ENCODE results near the gene IL22RA1. TPM values are rescaled to one million over a fixed set of nuclear protein-coding genes. Genes with fewer than 3 reads are reported as not detected.

The IL22RA1 gene
- total and polyA plus RNA-seq, 2 of the 8 experiments (the other 6 are each of a cell fraction or from before 2014, with no cell fraction given) = 0.17 to 0.32 TPM

DNA sequence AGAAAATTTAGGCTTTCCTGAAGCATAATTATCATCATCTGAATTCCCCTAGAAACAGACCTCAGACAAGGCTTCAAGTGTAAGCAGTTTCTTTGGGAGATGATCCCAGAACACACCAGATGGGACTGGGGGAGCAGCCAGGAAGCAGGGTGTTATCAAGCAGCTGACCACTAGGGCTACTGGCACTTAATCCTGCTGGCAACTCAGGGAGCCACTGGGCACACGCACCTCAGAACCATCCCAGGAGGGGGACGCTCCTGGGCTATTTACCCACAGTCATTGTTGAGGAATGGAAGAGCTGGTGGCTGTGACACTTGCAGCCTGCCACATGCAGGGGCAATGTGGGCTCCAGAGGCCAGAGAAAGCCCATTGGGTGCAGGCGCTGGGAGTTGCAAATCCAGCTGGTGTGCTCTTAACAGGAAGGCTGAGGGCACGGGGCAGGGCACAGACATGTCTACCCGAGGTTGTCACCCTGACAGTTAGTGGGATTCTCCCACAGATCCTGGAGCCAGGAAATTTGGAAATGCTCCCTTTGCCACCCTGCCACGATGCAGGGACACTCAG is 15.1 kb upstream of the IL22RA1 start:
- no peaks in the 10 kb centered on the region for H3K27me3 ChIP-seq (replicated peaks in 1 of 4; ENCODE audit: control insufficient read depth in 3 of 4, extremely low read depth in 1 of 4, insufficient read depth in 3 of 4, low read length in 3 of 4)
- no peak overlapping the region for H2BK5ac ChIP-seq (ENCODE audit: low read depth, low read length)
- H3K4ac ChIP-seq (replicated peaks; ENCODE audit: insufficient read length, low read depth, low read length) = no peak overlapping the region
- H3K18ac ChIP-seq (ENCODE audit: extremely low read depth, low read length) = no peak overlapping the region
- H3K79me2 ChIP-seq (ENCODE audit: control insufficient read depth in 1 of 2, insufficient read depth in 2 of 2, low read length in 2 of 2) = peaks cover 0 to under 1% of the 10 kb centered on the region in 2 experiments; a peak in 1 of 4 replicates
- no peak overlapping the region for H3K9ac ChIP-seq (replicated peaks in 1 of 4; ENCODE audit: extremely low read depth in 1 of 4, low read depth in 3 of 4, low read length in 3 of 4)
- H2BK20ac ChIP-seq (ENCODE audit: low read length) = no peak overlapping the region
- H3K4me2 ChIP-seq (ENCODE audit: insufficient read depth in 1 of 2, low read depth in 2 of 2, low read length in 2 of 2) = no peak overlapping the region
- no peak overlapping the region for H2BK15ac ChIP-seq (ENCODE audit: low read length)
- no peak overlapping the region for H3K56ac ChIP-seq (replicated peaks; ENCODE audit: insufficient read length, low read depth, low read length)
- no peak overlapping the region for H4K91ac ChIP-seq (replicated peaks; ENCODE audit: insufficient read length, low read length)
- WGBS, 2 experiments (ENCODE audit: extremely low coverage in 1 of 2, insufficient coverage in 1 of 2, insufficient read length in 1 of 2, insufficient replicate concordance in 2 of 2, low coverage in 1 of 2, low lambda C conversion rate in 2 of 2, missing lambda C conversion rate in 1 of 2) = 82% methylated on average over 6 of the region's 6 CpGs; no CpG with 5 or more reads in 1 of the 2 experiments
- CTCF ChIA-PET (ENCODE audit: partially characterized antibody) = interaction anchor here (0.6 to 10.9 kb wide), 12 partner anchors 8 to 344 kb away, joined by 3 to 85 read pairs (median 4); partner anchors contain the start of genes IFNLR1 and RCAN3
- H4K8ac ChIP-seq (ENCODE audit: extremely low read depth, insufficient read depth, low read length) = no peak overlapping the region; the same call in 1 of the 2 replicates
- peaks cover 0 to 8% (median 4%) of the 10 kb centered on the region in 4 experiments; a peak in 6 of 7 replicates for H3K4me1 ChIP-seq (replicated peaks in 1 of 4; ENCODE audit: control insufficient read depth in 3 of 4, insufficient read depth in 4 of 4, low read length in 3 of 4)
- no peak overlapping the region for H2BK120ac ChIP-seq (replicated peaks; ENCODE audit: low read depth, low read length)
- DNase-seq (ENCODE audit: low read depth in 1 of 2, low spot score in 2 of 2) = no peak
- no peak overlapping the region for H3K14ac ChIP-seq (ENCODE audit: insufficient read length)
- TF ChIP-seq EZH2 (IDR thresholded peaks at IDR 0.05; ENCODE audit: low read depth, low read length, severe bottlenecking) = no peak
- TF ChIP-seq CTCF (IDR thresholded peaks at IDR 0.05; ENCODE audit: control extremely low read depth in 1 of 3, insufficient read depth in 1 of 3, low read depth in 1 of 3, low read length in 3 of 3) = peak; percentile 52 to 63 (median 61)
- TF ChIP-seq TAF7 (optimal IDR thresholded peaks at IDR 0.05; ENCODE audit: borderline replicate concordance, low read depth, low read length) = no peak
- TF ChIP-seq RAD21 (IDR thresholded peaks at IDR 0.05 in 1 of 2, conservative IDR thresholded peaks at IDR 0.05 in 1 of 2; ENCODE audit: low read depth in 2 of 2, low read length in 2 of 2) = peak in 1 of 2 experiments; percentile 15; a peak in 2 of 4 replicates
- POLR2A ChIA-PET (ENCODE audit: partially characterized antibody) = interaction anchor here (1.8 kb wide), 1 partner anchor 29 kb away, joined by 6 read pairs; the partner anchor contains the start of gene IFNLR1
- peaks cover 4 to 24% (median 10%) of the 10 kb centered on the region in 4 experiments; a peak in 6 of 8 replicates for H3K36me3 ChIP-seq (ENCODE audit: control insufficient read depth in 2 of 4, insufficient read depth in 4 of 4, low read length in 3 of 4)
- H3K9me3 ChIP-seq (ENCODE audit: insufficient read depth in 2 of 2, low read depth in 1 of 2, low read length in 1 of 2) = no peaks in the 10 kb centered on the region
- H2BK12ac ChIP-seq (ENCODE audit: low read depth, low read length) = no peak overlapping the region
- H3K23ac ChIP-seq (ENCODE audit: insufficient read length) = no peak overlapping the region
- no peak for FAIRE-seq
- no peaks in the 10 kb centered on the region for H3K79me1 ChIP-seq (ENCODE audit: low read depth, low read length)
- no peak overlapping the region for H4K5ac ChIP-seq (ENCODE audit: insufficient read length, low read depth, low read length)
- no peak overlapping the region for H2AFZ ChIP-seq (ENCODE audit: low read length)
- no peak overlapping the region for H3K4me3 ChIP-seq (ENCODE audit: extremely low read depth in 1 of 4, insufficient read depth in 2 of 4, low read depth in 3 of 4, low read length in 4 of 4)
- no peak overlapping the region for H2AK5ac ChIP-seq (ENCODE audit: low read depth, low read length)
- peaks cover 0 to 10% of the 10 kb centered on the region in 2 experiments for H4K20me1 ChIP-seq (replicated peaks in 1 of 2; ENCODE audit: control insufficient read depth in 1 of 2, insufficient read depth in 2 of 2, low read length in 2 of 2)
- H3K27ac ChIP-seq (ENCODE audit: low read depth, low read length) = no peak overlapping the region
- H3K23me2 ChIP-seq (ENCODE audit: low read depth, low read length) = no peaks in the 10 kb centered on the region
